Hematopoietic multipotent progenitor cell treated with erythropoietin and hydrocortisone succinate and interleukin-3 and kit ligand, for 15 days (in vitro differentiated cells): ENCODE results near the gene RBM17.
"Not testable (repeated sequence)": the region's sequence is repeated elsewhere in the genome, so short reads cannot be mapped to it uniquely, and the experiment has no call there.

Source experiments
- DNase-seq: peaks from one replicate; pipeline ENCODE4 v3.0.0-alpha.2; 2015; ENCODE audit warnings: low spot score

RBM17 gene

GRCh38 chr10:6112893-6113292 lies 24.1 kb downstream of the RBM17 start:
- no peak for DNase-seq

GRCh38 chr10:6114299-6114698 lies 25.5 kb downstream of the RBM17 start:
- DNase-seq = no peak

- no peak for DNase-seq
Measured at GRCh38 chr10:6114805-6115341, 26.0 kb downstream of the RBM17 start.

- no peak for DNase-seq
Measured at GRCh38 chr10:6115411-6115810, 26.6 kb downstream of the RBM17 start.

GRCh38 chr10:6115824-6116350 lies 27.1 kb downstream of the RBM17 start:
- no peak for DNase-seq

GRCh38 chr10:6116806-6117205 lies 28.0 kb downstream of the RBM17 start:
- DNase-seq = no peak

GRCh38 chr10:6117711-6118110 lies 28.9 kb downstream of the RBM17 start:
- no peak for DNase-seq

GRCh38 chr10:6119423-6119822 lies 30.6 kb downstream of the RBM17 start:
- DNase-seq = no peak

GRCh38 chr10:6119962-6120361 lies 31.1 kb downstream of the RBM17 start:
- DNase-seq = no peak

GRCh38 chr10:6120691-6121090 lies 31.9 kb downstream of the RBM17 start:
- no peak for DNase-seq

- DNase-seq = no peak
Measured at GRCh38 chr10:6121146-6121545, 32.3 kb downstream of the RBM17 start.

- DNase-seq = no peak
Measured at GRCh38 chr10:6123532-6123931, 34.7 kb downstream of the RBM17 start.

GRCh38 chr10:6124666-6125065 lies 35.8 kb downstream of the RBM17 start:
- no peak for DNase-seq

- DNase-seq = not testable (repeated sequence)
Measured at GRCh38 chr10:6127461-6127860, 38.6 kb downstream of the RBM17 start.

- no peak for DNase-seq
Measured at GRCh38 chr10:6128087-6128486, 39.3 kb downstream of the RBM17 start.

GRCh38 chr10:6128591-6129251 lies 39.9 kb downstream of the RBM17 start:
- no peak for DNase-seq

GRCh38 chr10:6130848-6131470 lies 42.1 kb downstream of the RBM17 start:
- no peak for DNase-seq

GRCh38 chr10:6133331-6134098 lies 44.7 kb downstream of the RBM17 start:
- no peak for DNase-seq

GRCh38 chr10:6134099-6134823 lies 45.4 kb downstream of the RBM17 start:
- DNase-seq = no peak

- DNase-seq = no peak
Measured at GRCh38 chr10:6135039-6135438, 46.2 kb downstream of the RBM17 start.

GRCh38 chr10:6135589-6136168 lies 46.8 kb downstream of the RBM17 start:
- DNase-seq = no peak
